IPS-NIHi7 (cell line): Measurements from ENCODE around the gene KIRREL2.

Experiments
- DNase-seq: peaks from one replicate; pipeline ENCODE4 v3.0.0; 2012; ENCODE audit warnings: mixed read lengths; ENCODE audit errors: extremely low spot score

Gene KIRREL2

GRCh38 chr19:35844482-35845214 is 12.1 kb upstream of the KIRREL2 start:
- DNase-seq, result no peak

- DNase-seq, result peak; percentile 48
Measured at GRCh38 chr19:35845215-35846037, 11.3 kb upstream of the KIRREL2 start.

GRCh38 chr19:35846038-35846668 is 10.6 kb upstream of the KIRREL2 start:
- DNase-seq, result peak; percentile 63

- no peak for DNase-seq
Measured at GRCh38 chr19:35847911-35848310, 8.8 kb upstream of the KIRREL2 start.

GRCh38 chr19:35848486-35848885 is 8.2 kb upstream of the KIRREL2 start:
- DNase-seq, result no peak

GRCh38 chr19:35848919-35849505 is 7.7 kb upstream of the KIRREL2 start:
- DNase-seq, result no peak

- peak; percentile 79 for DNase-seq
Measured at GRCh38 chr19:35851213-35852028, 5.3 kb upstream of the KIRREL2 start.

- no peak for DNase-seq
Measured at GRCh38 chr19:35852029-35852780, 4.5 kb upstream of the KIRREL2 start, which contains the start of gene NPHS1. Gene NPHS1, minus strand, starts transcription at chr19:35852504. Its CDS starts 667 bp downstream, at chr19:35851837.

GRCh38 chr19:35853038-35853756 is 3.5 kb upstream of the KIRREL2 start:
- DNase-seq, result no peak

GRCh38 chr19:35858311-35858710 is 1.6 kb downstream of the KIRREL2 start:
- DNase-seq, result no peak

GRCh38 chr19:35859414-35859813 is 2.7 kb downstream of the KIRREL2 start:
- no peak for DNase-seq

- no peak for DNase-seq
Measured at GRCh38 chr19:35860436-35860817, 3.7 kb downstream of the KIRREL2 start.

GRCh38 chr19:35860818-35861639 is 4.3 kb downstream of the KIRREL2 start:
- DNase-seq, result peak; percentile 97

GRCh38 chr19:35861640-35862160 is 5.0 kb downstream of the KIRREL2 start:
- DNase-seq, result no peak

- DNase-seq, result no peak
Measured at GRCh38 chr19:35862528-35862927, 5.8 kb downstream of the KIRREL2 start.

- DNase-seq, result no peak
Measured at GRCh38 chr19:35863018-35863417, 6.3 kb downstream of the KIRREL2 start.

- peak; percentile 54 for DNase-seq
Measured at GRCh38 chr19:35868172-35868822, 11.6 kb downstream of the KIRREL2 start, which contains the start of gene APLP1. Gene APLP1, plus strand, starts transcription at chr19:35868574. Its CDS starts 63 bp downstream, at chr19:35868637.

- DNase-seq, result no peak
Measured at GRCh38 chr19:35868823-35869326, 12.2 kb downstream of the KIRREL2 start.
